ENCODE data around the gene KRTAP5-3. TPM values are rescaled to one million over a fixed set of nuclear protein-coding genes. Genes with fewer than 3 reads are reported as not detected.

The KRTAP5-3 gene
- total RNA-seq, 2 experiments from 2014 or later: not detected

DNA sequence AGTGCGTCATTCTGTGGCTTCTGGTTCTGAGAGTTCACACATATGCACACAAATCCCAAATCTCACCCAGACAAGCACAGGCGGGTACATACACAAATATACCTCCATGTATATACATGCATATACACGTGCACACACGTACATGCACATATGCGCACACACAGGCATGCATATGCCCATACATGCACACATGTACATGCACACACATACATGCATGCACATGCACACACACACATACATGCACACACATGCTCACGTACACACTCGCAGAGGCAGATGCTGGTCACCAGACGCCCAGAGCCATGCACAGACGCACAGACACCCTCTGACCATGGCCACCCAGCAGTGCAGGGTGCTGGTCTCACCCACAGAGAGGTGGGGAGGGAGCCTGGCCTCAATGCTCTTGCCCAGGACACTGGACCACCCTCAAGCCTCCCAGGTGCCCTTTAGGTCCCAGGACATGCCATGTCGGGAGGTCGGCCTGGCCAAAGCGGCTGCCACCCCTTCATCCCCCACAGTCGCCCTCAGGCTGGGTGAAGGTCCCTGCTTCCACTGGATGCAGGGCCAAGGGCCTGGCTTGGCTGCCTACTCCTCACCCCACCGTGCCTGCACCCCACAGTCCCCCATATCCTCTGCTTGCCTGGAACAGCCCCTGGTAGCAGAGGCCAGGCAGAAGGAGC lies 45.7 kb downstream of the KRTAP5-3 start:
- ATAC-seq (no peak), DNase-seq (no peak)
- ChIA-PET CTCF (interaction anchor here (3.5 kb wide), 1 partner anchor 11 kb away, joined by 22 read pairs; no protein-coding TSS in a partner anchor), POLR2A (no interaction called here)
- H3K27me3 Mint-ChIP-seq: no peaks in the 10 kb centered on the region
- no peak overlapping the region for H3K4me3 Mint-ChIP-seq
- H3K9me3 Mint-ChIP-seq: no peaks in the 10 kb centered on the region
- intact Hi-C loops (cut with micrococcal nuclease): no loop called here
- H3K4me1 Mint-ChIP-seq (ENCODE audit: low read depth): no peaks in the 10 kb centered on the region
- peaks cover under 1% of the 10 kb centered on the region for H3K36me3 Mint-ChIP-seq (ENCODE audit: low read depth)
- TF ChIP-seq, protein P1, sequence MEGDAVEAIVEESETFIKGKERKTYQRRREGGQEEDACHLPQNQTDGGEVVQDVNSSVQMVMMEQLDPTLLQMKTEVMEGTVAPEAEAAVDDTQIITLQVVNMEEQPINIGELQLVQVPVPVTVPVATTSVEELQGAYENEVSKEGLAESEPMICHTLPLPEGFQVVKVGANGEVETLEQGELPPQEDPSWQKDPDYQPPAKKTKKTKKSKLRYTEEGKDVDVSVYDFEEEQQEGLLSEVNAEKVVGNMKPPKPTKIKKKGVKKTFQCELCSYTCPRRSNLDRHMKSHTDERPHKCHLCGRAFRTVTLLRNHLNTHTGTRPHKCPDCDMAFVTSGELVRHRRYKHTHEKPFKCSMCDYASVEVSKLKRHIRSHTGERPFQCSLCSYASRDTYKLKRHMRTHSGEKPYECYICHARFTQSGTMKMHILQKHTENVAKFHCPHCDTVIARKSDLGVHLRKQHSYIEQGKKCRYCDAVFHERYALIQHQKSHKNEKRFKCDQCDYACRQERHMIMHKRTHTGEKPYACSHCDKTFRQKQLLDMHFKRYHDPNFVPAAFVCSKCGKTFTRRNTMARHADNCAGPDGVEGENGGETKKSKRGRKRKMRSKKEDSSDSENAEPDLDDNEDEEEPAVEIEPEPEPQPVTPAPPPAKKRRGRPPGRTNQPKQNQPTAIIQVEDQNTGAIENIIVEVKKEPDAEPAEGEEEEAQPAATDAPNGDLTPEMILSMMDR (IDR thresholded peaks at IDR 0.05): no peak
- no peak overlapping the region for H3K27ac Mint-ChIP-seq

DNA sequence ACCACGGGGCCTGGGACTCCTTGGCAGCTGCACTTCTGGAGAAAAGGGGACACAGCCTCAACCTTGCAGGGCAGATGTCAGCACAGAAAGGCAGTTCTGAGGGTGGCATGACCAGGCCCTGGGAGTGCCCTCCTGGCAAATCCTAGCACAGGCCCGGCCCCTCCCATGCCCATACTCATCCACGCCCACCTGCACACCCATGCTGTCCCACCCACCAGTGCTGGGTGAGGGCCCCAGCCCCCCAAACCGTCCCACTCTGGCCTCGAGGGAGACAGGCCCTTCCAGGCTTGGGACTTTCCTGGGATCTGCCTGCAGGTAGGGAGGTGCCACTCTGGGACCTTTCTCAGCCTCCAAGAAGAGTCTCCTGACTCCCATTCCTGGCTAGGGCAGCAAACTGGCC lies 46.3 kb downstream of the KRTAP5-3 start:
- no peaks in the 10 kb centered on the region for H3K4me1 Mint-ChIP-seq (ENCODE audit: low read depth)
- H3K4me3 Mint-ChIP-seq: no peak overlapping the region
- no peak overlapping the region for H3K27ac Mint-ChIP-seq
- POLR2A ChIA-PET: interaction anchor here (1.2 kb wide), 1 partner anchor 9 kb away, joined by 3 read pairs; no protein-coding TSS in a partner anchor
- intact Hi-C loops (cut with micrococcal nuclease): no loop called here
- H3K27me3 Mint-ChIP-seq: no peaks in the 10 kb centered on the region
- TF ChIP-seq, protein P1 (IDR thresholded peaks at IDR 0.05): no peak
- no peak for ATAC-seq
- H3K36me3 Mint-ChIP-seq (ENCODE audit: low read depth): peaks cover 2% of the 10 kb centered on the region
- CTCF ChIA-PET: no interaction called here
- no peak for DNase-seq
- H3K9me3 Mint-ChIP-seq: no peaks in the 10 kb centered on the region

DNA sequence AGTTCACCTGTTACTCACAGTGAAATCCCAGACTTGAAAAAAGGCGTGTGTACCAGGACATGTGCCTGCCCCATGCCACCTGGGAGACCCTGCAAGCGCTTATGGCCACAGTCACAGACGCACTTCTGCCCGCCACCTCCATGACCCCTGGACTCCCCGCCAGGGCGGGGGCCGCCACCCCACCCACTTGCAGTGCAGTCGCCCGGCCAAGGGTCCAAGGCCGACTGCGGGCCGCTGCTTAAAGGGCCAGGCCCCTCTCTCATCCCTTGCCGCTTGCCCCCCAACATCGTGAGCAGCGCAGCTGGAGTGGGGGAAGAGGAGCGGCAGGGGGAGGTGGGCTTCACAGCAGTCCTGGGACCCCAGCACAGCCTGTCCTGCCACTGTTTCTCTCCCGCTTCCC lies 47.0 kb downstream of the KRTAP5-3 start:
- TF ChIP-seq, protein P1 (IDR thresholded peaks at IDR 0.05): no peak
- no peaks in the 10 kb centered on the region for H3K27me3 Mint-ChIP-seq
- CTCF ChIA-PET: no interaction called here

DNA sequence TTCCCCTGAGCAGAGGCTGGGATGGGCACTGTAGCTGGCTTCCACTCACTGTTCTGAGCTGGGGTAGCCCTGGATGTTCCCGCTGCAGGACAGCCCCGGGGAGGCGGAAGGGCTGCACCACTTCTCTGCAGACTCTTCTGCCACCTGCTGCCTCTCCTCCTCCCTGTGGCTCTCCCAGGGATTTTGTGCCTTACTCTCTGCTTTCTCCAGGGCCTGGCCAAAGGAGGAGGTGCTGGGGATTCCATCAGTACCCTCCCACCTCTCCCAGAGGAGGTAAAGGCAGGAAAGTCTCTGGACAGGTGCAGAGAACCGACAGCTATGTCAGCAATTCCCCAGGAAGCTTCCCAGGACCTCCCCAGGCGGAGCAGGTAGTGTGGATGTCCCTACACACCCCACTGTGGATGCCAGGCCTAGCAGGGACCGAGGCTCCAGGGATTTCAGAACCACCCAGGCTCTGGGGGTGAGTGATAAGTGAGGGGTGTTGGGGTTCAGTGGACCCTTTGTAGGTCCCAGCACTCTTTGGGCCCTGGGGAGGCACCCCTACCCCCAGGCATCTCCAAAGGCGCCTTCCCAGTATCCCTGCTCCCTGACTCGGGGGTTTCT lies 47.5 kb downstream of the KRTAP5-3 start:
- ChIA-PET CTCF (interaction anchor here (1.4 to 1.6 kb wide), 2 partner anchors 14 kb away, joined by 5 to 7 read pairs; no protein-coding TSS in a partner anchor), POLR2A (interaction anchor here (1.2 kb wide), 1 partner anchor 10 kb away, joined by 3 read pairs; no protein-coding TSS in a partner anchor)
- no peak for ATAC-seq
- Mint-ChIP-seq H3K27me3 (no peaks in the 10 kb centered on the region), H3K4me1 (ENCODE audit: low read depth) (no peaks in the 10 kb centered on the region), H3K36me3 (ENCODE audit: low read depth) (peaks cover 2% of the 10 kb centered on the region), H3K9me3 (no peaks in the 10 kb centered on the region), H3K4me3 (no peak overlapping the region), H3K27ac (no peak overlapping the region)
- no peak for DNase-seq
- TF ChIP-seq, protein P1 (IDR thresholded peaks at IDR 0.05): no peak
- intact Hi-C loops (cut with micrococcal nuclease): no loop called here

More for the DNA sequence above, 47.0 kb downstream of the KRTAP5-3 start:
- DNase-seq (no peak), ATAC-seq (no peak)
- Mint-ChIP-seq H3K27ac (no peak overlapping the region), H3K4me3 (no peak overlapping the region), H3K9me3 (no peaks in the 10 kb centered on the region), H3K4me1 (ENCODE audit: low read depth) (no peaks in the 10 kb centered on the region), H3K36me3 (ENCODE audit: low read depth) (peaks cover 2% of the 10 kb centered on the region)
- intact Hi-C loops (cut with micrococcal nuclease): no loop called here
- POLR2A ChIA-PET: interaction anchor here (1.2 kb wide), 1 partner anchor 10 kb away, joined by 3 read pairs; no protein-coding TSS in a partner anchor

Data from activated CD8-positive, alpha-beta T cell treated with anti-CD3 and anti-CD28 coated beads for 36 hours (primary cell).